ENCODE measurements around the gene BCL11B. TPM values are rescaled to one million over a fixed set of nuclear protein-coding genes. Genes with fewer than 3 reads are reported as not detected.
A peak's percentile ranks its signal among the peaks of the same experiment; 100 is the strongest.

The BCL11B gene
- total and polyA plus RNA-seq, 2 of the 8 experiments (the other 6 are each of a cell fraction or from before 2014, with no cell fraction given) = 0.63 to 5.9 TPM

- no peak overlapping the region for H4K5ac ChIP-seq (ENCODE audit: insufficient read length, low read depth, low read length)
- ChIA-PET POLR2A (ENCODE audit: partially characterized antibody) (interaction anchor here (0.8 to 1.1 kb wide), 2 partner anchors 10 to 20 kb away, joined by 3 read pairs; no protein-coding TSS in a partner anchor), CTCF (ENCODE audit: partially characterized antibody) (interaction anchor here (0.7 to 1.5 kb wide), 2 partner anchors 47 to 666 kb away, joined by 3 read pairs; no protein-coding TSS in a partner anchor)
- H2BK15ac ChIP-seq (ENCODE audit: low read length) = peak overlapping the region; percentile 73; the same call in 1 of the 2 replicates
- no peaks in the 10 kb centered on the region for H3K36me3 ChIP-seq (ENCODE audit: control insufficient read depth in 2 of 4, insufficient read depth in 4 of 4, low read length in 3 of 4)
- DNase-seq (ENCODE audit: low read depth in 1 of 2, low spot score in 2 of 2) (no peak), FAIRE-seq (no peak)
- no peak overlapping the region for H3K14ac ChIP-seq (ENCODE audit: insufficient read length)
- H3K27me3 ChIP-seq (replicated peaks in 1 of 4; ENCODE audit: control insufficient read depth in 3 of 4, extremely low read depth in 1 of 4, insufficient read depth in 3 of 4, low read length in 3 of 4) = no peaks in the 10 kb centered on the region
- no peak overlapping the region for H3K27ac ChIP-seq (ENCODE audit: low read depth, low read length)
- no peak overlapping the region for H3K9ac ChIP-seq (replicated peaks in 1 of 4; ENCODE audit: extremely low read depth in 1 of 4, low read depth in 3 of 4, low read length in 3 of 4)
- no peaks in the 10 kb centered on the region for H4K20me1 ChIP-seq (replicated peaks in 1 of 2; ENCODE audit: control insufficient read depth in 1 of 2, insufficient read depth in 2 of 2, low read length in 2 of 2)
- H3K23me2 ChIP-seq (ENCODE audit: low read depth, low read length) = no peaks in the 10 kb centered on the region
- peaks cover 0 to 11% (median 6%) of the 10 kb centered on the region in 4 experiments for H3K4me1 ChIP-seq (replicated peaks in 1 of 4; ENCODE audit: control insufficient read depth in 3 of 4, insufficient read depth in 4 of 4, low read length in 3 of 4)
- H2AK5ac ChIP-seq (ENCODE audit: low read depth, low read length) = no peak overlapping the region
- no peaks in the 10 kb centered on the region for H3K79me2 ChIP-seq (ENCODE audit: control insufficient read depth in 1 of 2, insufficient read depth in 2 of 2, low read length in 2 of 2)
- no peak overlapping the region for H2BK120ac ChIP-seq (replicated peaks; ENCODE audit: low read depth, low read length)
- no peak overlapping the region for H2BK12ac ChIP-seq (ENCODE audit: low read depth, low read length)
- no peak overlapping the region for H3K18ac ChIP-seq (ENCODE audit: extremely low read depth, low read length)
- no peak overlapping the region for H4K91ac ChIP-seq (replicated peaks; ENCODE audit: insufficient read length, low read length)
- H3K4me2 ChIP-seq (ENCODE audit: insufficient read depth in 1 of 2, low read depth in 2 of 2, low read length in 2 of 2) = no peak overlapping the region
- 92% methylated on average over 4 of the region's 4 CpGs; no CpG with 5 or more reads in 1 of the 2 experiments for WGBS, 2 experiments (ENCODE audit: extremely low coverage in 1 of 2, insufficient coverage in 1 of 2, insufficient read length in 1 of 2, insufficient replicate concordance in 2 of 2, low coverage in 1 of 2, low lambda C conversion rate in 2 of 2, missing lambda C conversion rate in 1 of 2)
- no peak overlapping the region for H3K4me3 ChIP-seq (ENCODE audit: extremely low read depth in 1 of 4, insufficient read depth in 2 of 4, low read depth in 3 of 4, low read length in 4 of 4)
- H3K56ac ChIP-seq (replicated peaks; ENCODE audit: insufficient read length, low read depth, low read length) = no peak overlapping the region
- no peaks in the 10 kb centered on the region for H3K9me3 ChIP-seq (ENCODE audit: insufficient read depth in 2 of 2, low read depth in 1 of 2, low read length in 1 of 2)
- H2BK20ac ChIP-seq (ENCODE audit: low read length) = no peak overlapping the region
- H2AFZ ChIP-seq (ENCODE audit: low read length) = no peak overlapping the region
- no peak overlapping the region; the same call in 1 of the 2 replicates for H4K8ac ChIP-seq (ENCODE audit: extremely low read depth, insufficient read depth, low read length)
- no peak overlapping the region for H3K23ac ChIP-seq (ENCODE audit: insufficient read length)
- no peak overlapping the region for H3K4ac ChIP-seq (replicated peaks; ENCODE audit: insufficient read length, low read depth, low read length)
- 0 out of 2 replicates have a peak overlapping the region, but pooled peaks have one; percentile 1 for H2BK5ac ChIP-seq (ENCODE audit: low read depth, low read length)
- H3K79me1 ChIP-seq (ENCODE audit: low read depth, low read length) = no peaks in the 10 kb centered on the region
- TF ChIP-seq TAF1 (IDR thresholded peaks at IDR 0.05; ENCODE audit: low read depth, low read length) (no peak), SIN3A (conservative IDR thresholded peaks at IDR 0.05 in 1 of 2, IDR thresholded peaks at IDR 0.05 in 1 of 2; ENCODE audit: low read depth in 1 of 2, low read length in 2 of 2) (no peak), RAD21 (IDR thresholded peaks at IDR 0.05 in 1 of 2, conservative IDR thresholded peaks at IDR 0.05 in 1 of 2; ENCODE audit: low read depth in 2 of 2, low read length in 2 of 2) (no peak), YY1 (IDR thresholded peaks at IDR 0.05; ENCODE audit: low read depth, low read length) (no peak)
These were observed 8.9 kb upstream of the BCL11B start for GRCh38 chr14:99280852-99281251.

Measured in H1 (cell line).